ENCODE measurements around the gene SLC16A10.

DNA sequence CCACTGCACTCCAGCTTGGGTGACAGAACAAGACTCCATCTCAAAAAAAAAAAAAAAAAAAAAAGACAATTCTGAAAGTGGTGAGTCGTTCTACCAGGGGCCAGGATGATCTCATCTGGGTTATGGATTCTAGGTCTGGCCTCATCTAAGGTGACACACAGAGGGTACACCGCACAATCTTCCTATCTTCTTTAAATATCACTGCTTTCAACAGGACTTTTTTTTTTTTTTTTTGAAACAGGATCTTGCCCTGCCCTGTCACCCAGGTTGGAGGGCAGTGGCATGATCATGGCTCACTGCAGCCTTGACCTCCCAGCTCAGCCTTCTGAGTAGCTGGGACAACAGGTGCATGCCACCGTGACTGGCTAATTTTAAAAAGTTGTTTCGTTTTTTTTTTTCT is 67.7 kb downstream of the SLC16A10 start:
- TF ChIP-seq, protein P1, sequence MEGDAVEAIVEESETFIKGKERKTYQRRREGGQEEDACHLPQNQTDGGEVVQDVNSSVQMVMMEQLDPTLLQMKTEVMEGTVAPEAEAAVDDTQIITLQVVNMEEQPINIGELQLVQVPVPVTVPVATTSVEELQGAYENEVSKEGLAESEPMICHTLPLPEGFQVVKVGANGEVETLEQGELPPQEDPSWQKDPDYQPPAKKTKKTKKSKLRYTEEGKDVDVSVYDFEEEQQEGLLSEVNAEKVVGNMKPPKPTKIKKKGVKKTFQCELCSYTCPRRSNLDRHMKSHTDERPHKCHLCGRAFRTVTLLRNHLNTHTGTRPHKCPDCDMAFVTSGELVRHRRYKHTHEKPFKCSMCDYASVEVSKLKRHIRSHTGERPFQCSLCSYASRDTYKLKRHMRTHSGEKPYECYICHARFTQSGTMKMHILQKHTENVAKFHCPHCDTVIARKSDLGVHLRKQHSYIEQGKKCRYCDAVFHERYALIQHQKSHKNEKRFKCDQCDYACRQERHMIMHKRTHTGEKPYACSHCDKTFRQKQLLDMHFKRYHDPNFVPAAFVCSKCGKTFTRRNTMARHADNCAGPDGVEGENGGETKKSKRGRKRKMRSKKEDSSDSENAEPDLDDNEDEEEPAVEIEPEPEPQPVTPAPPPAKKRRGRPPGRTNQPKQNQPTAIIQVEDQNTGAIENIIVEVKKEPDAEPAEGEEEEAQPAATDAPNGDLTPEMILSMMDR (IDR thresholded peaks at IDR 0.05) = no peak
- no peak for TF ChIP-seq POLR2A (IDR thresholded peaks at IDR 0.05)
